HCT116 (cell line): Measurements from ENCODE around the gene KCNK3.

ENCODE experiments used
- CTCF ChIP-seq, 3 experiments: fragments of 200-600 bp in 1 of 3; sonication (generic) in 1 of 3; IDR thresholded peaks in 2 of 3; conservative IDR thresholded peaks in 1 of 3; 2 replicates each; pipeline ENCODE4 v1.5.1; 2012 to 2017; ENCODE audit warnings: low read depth in 2 of 3, low read length in 2 of 3, antibody characterized with exemption in 1 of 3, borderline replicate concordance in 1 of 3, control low read depth in 1 of 3, mild to moderate bottlenecking in 1 of 3, mixed read lengths in 1 of 3, mixed run types in 1 of 3, moderate library complexity in 1 of 3; ENCODE audit not compliant: insufficient read depth in 1 of 3
- MAX ChIP-seq: IDR thresholded peaks from 2 replicates; pipeline ENCODE4 v1.6.1; 2012
- POLR2A ChIP-seq: IDR thresholded peaks from 2 replicates; pipeline ENCODE4 v1.7.0; 2011; ENCODE audit warnings: borderline replicate concordance; ENCODE audit not compliant: insufficient read depth, insufficient read length; ENCODE audit errors: extremely low read depth

GRCh38 chr2:26679867-26680266 lies 12.7 kb upstream of the KCNK3 start:
- TF ChIP-seq POLR2A (no peak), CTCF (IDR thresholded peaks at IDR 0.05 in 2 of 3, conservative IDR thresholded peaks at IDR 0.05 in 1 of 3; ENCODE audit: borderline replicate concordance in 1 of 3, insufficient read depth in 1 of 3, low read depth in 2 of 3, low read length in 2 of 3) (no peak), MAX (no peak)
